SK-N-SH (cell line): ENCODE measurements around the gene DIAPH2.

Experiments used
- CTCF ChIP-seq: fragments of 200-600 bp; sonication (generic); IDR thresholded peaks from 2 replicates; pipeline ENCODE4 v1.6.1; 2017; ENCODE audit warnings: antibody characterized with exemption, mild to moderate bottlenecking, moderate library complexity
- EP300 ChIP-seq, 2 experiments: IDR thresholded peaks; 2 replicates each; pipeline versions ENCODE4 v1.4.0 to v1.6.1; 2012; ENCODE audit warnings: borderline replicate concordance in 1 of 2, low read depth in 1 of 2, low read length in 1 of 2
- EZH2phosphoT487 ChIP-seq: fragments of 200-600 bp; sonication (generic); IDR thresholded peaks from 2 replicates; pipeline ENCODE4 v1.6.1; 2017; ENCODE audit warnings: low read depth, mixed run types, mild to moderate bottlenecking, antibody characterized with exemption, moderate library complexity, borderline replicate concordance
- POLR2AphosphoS5 ChIP-seq: IDR thresholded peaks from 2 replicates; pipeline ENCODE4 v1.6.1; 2012; ENCODE audit warnings: low read depth, low read length
- RAD21 ChIP-seq: IDR thresholded peaks from 2 replicates; pipeline ENCODE4 v1.6.1; 2012; ENCODE audit warnings: mild to moderate bottlenecking, low read length
- RFX5 ChIP-seq: IDR thresholded peaks from 2 replicates; pipeline ENCODE4 v1.6.1; 2012; ENCODE audit warnings: mild to moderate bottlenecking, improper control_type of control experiment, low read length
- TCF12 ChIP-seq: IDR thresholded peaks from 2 replicates; pipeline ENCODE4 v1.4.0; 2012
- USF1 ChIP-seq: IDR thresholded peaks from 2 replicates; pipeline ENCODE4 v1.4.0; 2012; ENCODE audit warnings: low read depth, borderline replicate concordance

- TF ChIP-seq EZH2phosphoT487 (no peak), RAD21 (no peak), CTCF (no peak), EP300 (IDR thresholded peaks at IDR 0.05; ENCODE audit: borderline replicate concordance in 1 of 2, low read depth in 1 of 2, low read length in 1 of 2) (no peak), USF1 (no peak), TCF12 (no peak), POLR2AphosphoS5 (no peak), RFX5 (no peak)
Observed at GRCh38 chrX:97060020-97060419, 375.4 kb downstream of the DIAPH2 start.
